HG02588 (cell line): Measurements from ENCODE around the gene DRAM2.
"Not testable (repeated sequence)": the region's sequence is repeated elsewhere in the genome, so short reads cannot be mapped to it uniquely, and the experiment has no call there.

Experiments used
- ATAC-seq: cut with Tn5 transposase; IDR thresholded peaks from one replicate; pipeline ENCODE4 v1.9.1; 2021; ENCODE audit warnings: mild to moderate bottlenecking, moderate library complexity; ENCODE audit not compliant: unreplicated experiment

DRAM2 gene

GRCh38 chr1:111145542-111145941 lies 5.6 kb upstream of the DRAM2 start:
- ATAC-seq: no peak

- ATAC-seq: no peak
Observed at GRCh38 chr1:111142356-111142975, 2.6 kb upstream of the DRAM2 start.

- ATAC-seq: no peak
Observed at GRCh38 chr1:111141245-111142220, 1.6 kb upstream of the DRAM2 start.

- no peak for ATAC-seq
Observed at GRCh38 chr1:111140680-111140967, 731 bp upstream of the DRAM2 start.

GRCh38 chr1:111139324-111139955 lies 453 bp downstream of the DRAM2 start:
- ATAC-seq: peak; percentile 45

GRCh38 chr1:111133866-111134265 lies 6.0 kb downstream of the DRAM2 start:
- ATAC-seq: no peak

- ATAC-seq: no peak
Observed at GRCh38 chr1:111131693-111132092, 8.2 kb downstream of the DRAM2 start.

- no peak for ATAC-seq
Observed at GRCh38 chr1:111129376-111129775, 10.5 kb downstream of the DRAM2 start.

GRCh38 chr1:111127923-111128643 lies 11.8 kb downstream of the DRAM2 start:
- ATAC-seq: peak; percentile 87

- ATAC-seq: no peak
Observed at GRCh38 chr1:111126354-111126753, 13.5 kb downstream of the DRAM2 start.

- ATAC-seq: no peak
Observed at GRCh38 chr1:111116496-111116895, 23.4 kb downstream of the DRAM2 start.

GRCh38 chr1:111110197-111110899 lies 29.5 kb downstream of the DRAM2 start:
- no peak for ATAC-seq

- no peak for ATAC-seq
Observed at GRCh38 chr1:111104981-111105380, 34.9 kb downstream of the DRAM2 start.

- ATAC-seq: no peak
Observed at GRCh38 chr1:111101854-111102642, 37.8 kb downstream of the DRAM2 start.

- no peak for ATAC-seq
Observed at GRCh38 chr1:111099289-111099688, 40.6 kb downstream of the DRAM2 start.

- no peak for ATAC-seq
Observed at GRCh38 chr1:111097356-111098099, 42.4 kb downstream of the DRAM2 start.

- ATAC-seq: not testable (repeated sequence)
Observed at GRCh38 chr1:111095421-111095820, 44.5 kb downstream of the DRAM2 start.

GRCh38 chr1:111089638-111090037 lies 50.3 kb downstream of the DRAM2 start:
- no peak for ATAC-seq

- ATAC-seq: no peak
Observed at GRCh38 chr1:111085676-111086075, 54.2 kb downstream of the DRAM2 start.
